ENCODE measurements around the gene POLR3A. TPM values are rescaled to one million over a fixed set of nuclear protein-coding genes. Genes with fewer than 3 reads are reported as not detected.
"Not testable (repeated sequence)": the region's sequence is repeated elsewhere in the genome, so short reads cannot be mapped to it uniquely, and the experiment has no call there.

POLR3A gene
- 27.8 and 28.7 TPM in 2 replicates for total RNA-seq

DNA sequence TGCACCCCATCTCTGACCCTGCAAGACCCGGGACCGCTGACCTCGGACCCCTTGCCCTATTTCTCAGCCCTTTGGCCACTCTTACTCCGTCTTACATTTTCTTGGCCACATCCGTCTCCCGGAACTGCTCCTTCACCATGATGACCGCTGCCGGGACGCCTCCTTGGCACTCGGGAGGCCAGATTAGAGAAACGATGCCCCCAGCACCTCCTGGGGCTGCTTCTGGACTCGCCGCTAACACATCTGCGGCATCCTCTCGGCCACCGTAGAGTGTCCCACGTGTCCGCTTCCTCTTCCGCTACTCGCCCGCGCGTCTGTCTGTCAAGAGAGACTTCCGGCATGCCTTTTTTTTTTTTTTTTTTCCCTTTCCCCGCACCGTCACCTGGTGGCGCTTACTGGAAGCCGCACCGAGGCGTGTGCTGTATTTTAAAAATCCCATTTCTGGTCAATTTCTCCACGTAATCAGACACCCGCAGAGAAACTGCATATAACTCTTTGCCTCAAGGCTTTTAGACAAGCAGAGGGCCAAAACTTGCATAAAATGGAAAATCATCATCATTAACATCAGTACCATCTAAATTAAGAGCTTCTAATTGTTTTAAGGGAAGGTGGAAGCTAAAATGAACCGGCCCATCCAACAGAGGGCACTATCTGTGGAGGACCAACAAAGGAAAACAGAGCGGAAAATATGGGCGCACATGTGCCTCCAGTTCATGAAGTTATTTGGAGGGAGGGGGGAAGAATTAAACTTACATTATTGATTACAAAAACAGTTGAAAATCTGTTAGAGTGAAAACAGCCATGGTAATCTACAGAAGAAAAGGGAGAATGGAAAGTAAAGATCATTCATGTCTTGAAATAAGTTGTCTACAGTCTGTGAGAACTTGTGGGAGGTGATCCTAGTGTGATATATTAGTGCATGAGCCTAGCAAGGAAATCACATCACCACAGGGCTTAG, at the start of gene POLR3A:
POLR3A (minus strand) TSS at position 247 of the 958 bp plus-strand sequence; CDS start at position 139, 108 bp downstream.
- no peaks in the 10 kb centered on the region for H3K9me3 Mint-ChIP-seq

DNA sequence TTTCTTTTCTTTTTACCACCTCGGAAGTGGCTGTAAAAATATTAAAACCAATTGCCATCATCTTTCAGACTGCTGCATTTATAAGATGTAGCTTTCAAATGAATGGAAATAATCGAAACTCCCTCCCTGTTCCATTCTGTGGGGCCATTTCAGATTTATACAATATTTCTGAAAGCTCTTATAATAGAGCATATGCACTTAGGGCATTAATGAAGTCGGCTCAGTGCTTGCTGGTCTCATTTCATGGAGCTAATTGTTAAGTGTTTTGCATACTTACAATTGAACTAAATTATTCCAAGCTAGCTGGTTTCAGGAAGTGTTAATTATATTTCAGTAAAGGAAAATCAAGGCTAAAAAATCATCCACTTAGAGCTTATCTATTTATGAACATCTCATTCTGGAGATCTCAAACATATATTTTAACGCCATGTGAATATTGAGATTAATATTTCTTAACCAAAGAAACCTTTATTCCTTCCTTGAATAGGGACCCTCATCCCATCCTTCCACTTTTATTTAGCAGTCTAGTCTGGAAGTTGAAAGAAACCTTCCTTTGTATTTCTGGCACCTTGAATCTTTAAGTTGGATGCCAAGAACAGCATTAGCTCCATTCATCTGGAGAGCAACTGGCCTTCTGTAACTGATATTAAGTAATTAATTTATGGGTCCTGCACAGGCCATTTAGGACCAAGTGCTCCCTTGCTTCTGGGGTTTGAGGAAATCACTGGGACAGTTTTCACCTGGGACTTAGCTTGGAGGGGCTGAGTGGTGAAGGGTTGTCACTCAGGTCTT, 49.4 kb upstream of the POLR3A start:
- intact Hi-C loops (cut with micrococcal nuclease) = no loop called here
- H3K27me3 Mint-ChIP-seq = no peaks in the 10 kb centered on the region
- H3K9me3 Mint-ChIP-seq = peaks cover 4% of the 10 kb centered on the region
- DNase-seq = no peak
- H3K4me1 Mint-ChIP-seq = no peaks in the 10 kb centered on the region
- no peak overlapping the region for H3K4me3 Mint-ChIP-seq
- no peaks in the 10 kb centered on the region for H3K36me3 Mint-ChIP-seq (ENCODE audit: low read depth)
- H3K27ac Mint-ChIP-seq = no peak overlapping the region

More for the DNA sequence above, at the start of gene POLR3A:
- peaks cover 34% of the 10 kb centered on the region for H3K36me3 Mint-ChIP-seq (ENCODE audit: low read depth)
- peak; percentile 97 for DNase-seq
- H3K4me3 Mint-ChIP-seq = peak within 1 kb of the TSS; percentile 99
- peaks cover 24% of the 10 kb centered on the region for H3K4me1 Mint-ChIP-seq
- intact Hi-C loops (cut with micrococcal nuclease) = loop anchor here (1.0 to 5.0 kb wide), 5 partner anchors 192 to 1318 kb away; partner anchors contain the start of gene PPIF
- H3K27ac Mint-ChIP-seq = peak within 1 kb of the TSS; percentile 95
- H3K27me3 Mint-ChIP-seq = no peaks in the 10 kb centered on the region

DNA sequence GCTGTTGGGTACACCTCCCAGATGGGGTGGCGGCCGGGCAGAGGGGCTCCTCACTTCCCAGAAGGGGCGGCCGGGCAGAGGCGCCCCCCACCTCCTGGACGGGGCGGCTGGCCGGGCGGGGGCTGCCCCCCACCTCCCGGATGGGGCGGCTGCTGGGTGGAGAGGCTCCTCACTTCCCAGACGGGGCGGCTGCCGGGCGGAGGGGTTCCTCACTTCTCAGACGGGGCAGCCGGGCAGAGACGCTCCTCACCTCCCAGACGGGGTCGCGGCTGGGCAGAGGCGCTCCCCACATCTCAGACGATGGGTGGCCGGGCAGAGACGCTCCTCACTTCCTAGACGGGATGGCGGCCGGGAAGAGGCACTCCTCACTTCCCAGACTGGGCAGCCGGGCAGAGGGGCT, 46.5 kb upstream of the POLR3A start:
- DNase-seq; intact Hi-C loops (cut with micrococcal nuclease); H3K4me3 Mint-ChIP-seq; H3K36me3 Mint-ChIP-seq (ENCODE audit: low read depth); H3K4me1 Mint-ChIP-seq; H3K27me3 Mint-ChIP-seq; H3K9me3 Mint-ChIP-seq; H3K27ac Mint-ChIP-seq: not testable (repeated sequence)

DNA sequence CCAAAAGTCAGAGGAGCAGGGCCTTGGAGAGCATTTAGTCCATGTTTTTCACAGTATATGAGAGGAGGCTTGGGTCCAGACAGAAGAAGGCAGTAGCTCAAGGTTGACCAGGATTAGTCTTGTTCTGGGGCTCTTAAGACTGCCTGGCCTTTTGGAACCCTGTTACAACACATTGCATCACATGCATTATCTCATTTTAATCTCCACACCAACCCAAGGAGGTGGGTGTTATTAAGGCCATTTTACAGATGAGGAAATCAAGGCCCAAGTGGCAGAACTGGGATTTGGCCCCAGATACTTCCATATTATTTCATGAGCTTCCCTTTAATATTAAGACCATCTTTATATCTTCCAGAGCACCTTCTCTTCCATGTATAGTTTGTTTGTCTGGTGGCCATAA, 43.2 kb upstream of the POLR3A start:
- Mint-ChIP-seq H3K36me3 (ENCODE audit: low read depth) (no peaks in the 10 kb centered on the region), H3K4me3 (no peak overlapping the region), H3K4me1 (no peaks in the 10 kb centered on the region), H3K27ac (no peak overlapping the region), H3K27me3 (no peaks in the 10 kb centered on the region), H3K9me3 (peaks cover 4% of the 10 kb centered on the region)
- intact Hi-C loops (cut with micrococcal nuclease) = no loop called here
- no peak for DNase-seq

DNA sequence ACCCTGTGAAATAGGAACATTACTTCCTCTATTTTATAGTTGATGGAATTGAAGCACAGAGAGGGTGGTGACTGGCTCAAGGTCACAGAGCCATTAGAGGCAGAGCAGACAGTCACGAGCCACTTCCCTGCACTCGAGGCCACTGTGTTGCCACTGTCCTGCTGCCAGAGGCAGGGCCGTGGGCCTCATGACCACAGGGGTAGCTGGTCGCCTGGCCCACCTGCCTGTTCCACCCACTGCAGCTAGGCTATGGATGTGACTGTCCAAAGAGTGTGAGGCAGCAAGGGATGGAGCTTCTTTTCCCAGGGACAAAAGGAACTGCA, 42.5 kb upstream of the POLR3A start:
- no peaks in the 10 kb centered on the region for H3K36me3 Mint-ChIP-seq (ENCODE audit: low read depth)
- DNase-seq = no peak
- H3K4me3 Mint-ChIP-seq = no peak overlapping the region
- H3K9me3 Mint-ChIP-seq = peaks cover 4% of the 10 kb centered on the region
- H3K4me1 Mint-ChIP-seq = no peaks in the 10 kb centered on the region
- H3K27me3 Mint-ChIP-seq = no peaks in the 10 kb centered on the region
- intact Hi-C loops (cut with micrococcal nuclease) = no loop called here
- H3K27ac Mint-ChIP-seq = no peak overlapping the region

DNA sequence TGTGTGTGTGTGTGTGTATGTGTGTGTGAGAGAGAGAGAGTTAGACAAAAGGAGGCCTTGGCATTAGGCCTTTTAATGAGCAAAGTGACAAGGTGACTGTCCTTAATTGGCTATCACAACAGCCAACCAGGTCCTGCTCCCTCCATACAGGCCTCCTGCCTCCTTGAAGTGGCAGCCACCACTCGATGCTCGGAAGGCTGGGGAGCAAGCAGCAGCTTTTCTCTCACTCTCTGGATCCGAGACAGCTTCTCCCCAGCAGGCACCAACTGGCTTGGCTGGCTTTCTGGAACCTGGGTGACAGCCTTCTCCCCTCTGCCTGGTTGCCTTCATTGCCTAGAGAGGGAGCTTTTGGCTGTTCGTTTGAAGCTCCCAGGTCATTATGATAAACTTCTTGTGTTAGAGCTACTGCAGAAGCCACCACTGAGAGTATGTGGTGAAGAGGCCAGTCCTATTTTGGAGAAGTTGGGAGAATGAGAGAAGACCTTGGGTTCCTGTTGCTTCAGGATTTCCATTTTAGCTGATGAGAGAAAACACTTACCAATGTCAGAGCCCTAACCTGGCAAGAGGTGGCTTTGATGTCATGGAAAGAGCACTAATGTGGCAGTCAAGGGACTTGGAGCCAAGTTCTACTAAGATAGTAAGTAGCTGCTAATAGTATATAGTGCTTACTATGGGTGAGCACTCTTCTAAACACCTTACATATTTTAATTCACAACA, 42.0 kb upstream of the POLR3A start:
- peaks cover 2% of the 10 kb centered on the region for H3K4me1 Mint-ChIP-seq
- no peaks in the 10 kb centered on the region for H3K36me3 Mint-ChIP-seq (ENCODE audit: low read depth)
- intact Hi-C loops (cut with micrococcal nuclease) = no loop called here
- no peaks in the 10 kb centered on the region for H3K27me3 Mint-ChIP-seq
- no peak overlapping the region for H3K27ac Mint-ChIP-seq
- H3K4me3 Mint-ChIP-seq = no peak overlapping the region
- no peak for DNase-seq
- peaks cover 4% of the 10 kb centered on the region for H3K9me3 Mint-ChIP-seq

DNA sequence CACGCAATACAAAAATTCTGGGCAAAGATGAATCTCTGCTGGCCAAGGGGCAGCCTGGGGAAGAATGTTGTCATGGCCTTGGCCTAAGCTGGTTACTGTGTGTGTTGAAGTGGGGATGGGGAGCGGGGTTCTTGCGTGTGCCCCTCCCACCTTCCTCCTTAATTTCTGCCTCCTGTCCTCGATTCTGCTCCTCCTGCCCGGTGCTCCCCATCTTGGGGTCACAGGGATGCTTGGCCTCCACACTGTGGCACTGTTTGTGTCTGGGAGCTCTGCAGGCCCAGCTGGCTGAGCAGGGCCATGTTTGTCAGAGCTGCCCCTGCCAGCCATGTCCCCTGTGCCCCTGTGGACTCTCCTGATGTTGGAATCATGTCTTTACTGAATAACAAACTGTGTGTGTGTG, 41.4 kb upstream of the POLR3A start:
- intact Hi-C loops (cut with micrococcal nuclease) = no loop called here
- Mint-ChIP-seq H3K9me3 (peaks cover 4% of the 10 kb centered on the region), H3K27ac (no peak overlapping the region), H3K36me3 (ENCODE audit: low read depth) (no peaks in the 10 kb centered on the region), H3K4me1 (peaks cover 5% of the 10 kb centered on the region), H3K4me3 (no peak overlapping the region), H3K27me3 (no peaks in the 10 kb centered on the region)
- no peak for DNase-seq

DNA sequence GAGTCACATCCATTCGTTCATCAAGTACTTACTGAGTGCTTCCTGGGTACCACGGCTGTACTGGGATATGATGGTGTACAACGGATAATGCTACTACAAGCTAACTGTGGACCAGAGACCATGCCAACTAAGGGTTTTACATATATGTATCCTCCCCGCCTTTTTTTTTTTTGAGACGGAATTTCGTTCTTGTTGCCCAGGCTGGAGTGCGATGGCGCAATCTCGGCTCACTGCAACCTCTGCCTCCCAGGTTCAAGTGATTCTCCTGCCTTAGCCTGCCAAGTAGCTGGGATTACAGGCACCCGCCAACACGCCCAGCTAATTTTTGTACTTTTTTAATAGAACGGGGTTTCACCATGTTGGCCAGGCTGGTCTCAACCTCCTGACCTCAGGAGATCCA, 40.7 kb upstream of the POLR3A start:
- H3K36me3 Mint-ChIP-seq (ENCODE audit: low read depth); H3K27me3 Mint-ChIP-seq; H3K4me1 Mint-ChIP-seq; H3K9me3 Mint-ChIP-seq; DNase-seq; H3K27ac Mint-ChIP-seq; H3K4me3 Mint-ChIP-seq; intact Hi-C loops (cut with micrococcal nuclease): not testable (repeated sequence)

DNA sequence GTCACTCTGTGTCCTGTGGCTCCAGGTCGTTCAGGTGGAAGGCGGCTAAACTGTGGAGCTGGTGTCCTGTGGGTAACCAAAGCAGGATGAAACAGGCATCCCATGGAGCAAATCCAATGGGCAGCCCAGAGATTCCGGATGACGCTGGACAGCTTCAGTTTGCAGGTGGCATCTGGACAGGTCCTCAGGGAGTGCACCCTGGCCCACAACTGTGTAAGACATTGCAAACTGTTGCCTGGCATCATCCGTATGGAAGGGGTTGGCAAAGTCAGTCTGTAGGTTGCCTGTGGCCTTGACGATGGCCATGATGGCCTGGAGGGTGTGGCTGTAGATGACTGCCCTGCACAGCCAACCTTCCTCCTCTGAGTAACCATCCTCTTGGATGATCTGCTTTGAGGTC, 39.8 kb upstream of the POLR3A start:
- peaks cover 2% of the 10 kb centered on the region for H3K9me3 Mint-ChIP-seq
- no peaks in the 10 kb centered on the region for H3K36me3 Mint-ChIP-seq (ENCODE audit: low read depth)
- no peak for DNase-seq
- no peak overlapping the region for H3K27ac Mint-ChIP-seq
- H3K27me3 Mint-ChIP-seq = no peaks in the 10 kb centered on the region
- H3K4me1 Mint-ChIP-seq = peaks cover 6% of the 10 kb centered on the region
- no peak overlapping the region for H3K4me3 Mint-ChIP-seq
- intact Hi-C loops (cut with micrococcal nuclease) = no loop called here

DNA sequence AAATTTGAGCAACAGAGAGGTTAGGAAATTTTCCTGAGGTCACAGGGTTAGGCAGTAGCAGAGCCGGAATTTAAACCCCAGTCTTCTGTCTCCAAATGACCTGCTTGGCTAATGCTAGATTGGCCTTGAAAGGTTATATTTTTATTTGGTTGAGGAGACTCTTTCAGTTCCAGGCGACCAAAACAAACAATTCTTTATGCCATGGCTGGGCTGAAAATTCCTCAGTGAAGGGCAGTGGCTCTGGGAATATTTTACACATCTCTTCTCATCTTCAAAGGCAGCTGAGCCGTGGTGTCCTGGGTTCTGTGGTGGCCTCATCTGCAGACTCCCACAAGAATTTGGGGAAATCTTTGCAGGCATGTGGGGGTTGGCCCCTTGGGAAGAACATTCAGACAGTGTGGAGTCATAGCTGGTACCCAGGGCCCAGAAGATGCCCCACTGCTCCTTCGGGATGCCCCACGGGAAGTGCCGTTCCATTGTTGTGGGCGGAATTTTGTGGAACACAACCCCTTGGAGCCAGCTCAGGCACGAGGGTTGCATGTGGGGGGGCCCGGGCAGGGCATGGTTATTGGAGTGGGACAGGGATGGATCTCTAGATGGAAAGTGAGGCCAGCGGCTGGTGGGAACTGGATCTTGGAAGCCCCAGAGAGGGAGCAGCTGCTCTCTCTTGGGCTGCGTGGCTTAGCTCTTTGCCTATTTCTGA, 37.6 kb upstream of the POLR3A start:
- no peaks in the 10 kb centered on the region for H3K36me3 Mint-ChIP-seq (ENCODE audit: low read depth)
- H3K4me1 Mint-ChIP-seq = peaks cover 13% of the 10 kb centered on the region
- DNase-seq = no peak
- no peak overlapping the region for H3K27ac Mint-ChIP-seq
- intact Hi-C loops (cut with micrococcal nuclease) = no loop called here
- peaks cover 2% of the 10 kb centered on the region for H3K27me3 Mint-ChIP-seq
- H3K9me3 Mint-ChIP-seq = no peaks in the 10 kb centered on the region
- H3K4me3 Mint-ChIP-seq = no peak overlapping the region

DNA sequence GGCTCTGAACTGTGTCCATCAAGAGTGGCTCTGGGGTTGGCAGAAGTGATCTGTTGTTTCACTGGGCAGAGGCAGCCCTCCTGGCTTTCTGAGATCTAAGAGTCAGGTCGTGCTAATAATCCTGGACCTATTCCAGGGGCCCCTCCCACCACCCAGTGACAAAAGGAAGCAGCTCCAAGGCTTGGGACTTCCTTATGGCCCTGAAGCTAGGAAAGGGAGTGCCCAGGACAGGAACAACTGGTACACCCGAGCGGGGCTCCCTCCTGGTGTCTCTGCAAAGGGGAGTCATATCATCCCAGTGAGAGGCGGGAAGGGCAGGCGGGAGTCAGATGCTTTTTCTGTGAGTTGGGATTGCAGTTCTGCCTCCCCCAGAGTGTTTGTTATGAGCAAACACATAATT, 36.7 kb upstream of the POLR3A start:
- DNase-seq = no peak
- intact Hi-C loops (cut with micrococcal nuclease) = no loop called here
- peaks cover 2% of the 10 kb centered on the region for H3K27me3 Mint-ChIP-seq
- peaks cover 13% of the 10 kb centered on the region for H3K4me1 Mint-ChIP-seq
- H3K9me3 Mint-ChIP-seq = no peaks in the 10 kb centered on the region
- no peak overlapping the region for H3K27ac Mint-ChIP-seq
- H3K4me3 Mint-ChIP-seq = no peak overlapping the region
- no peaks in the 10 kb centered on the region for H3K36me3 Mint-ChIP-seq (ENCODE audit: low read depth)

DNA sequence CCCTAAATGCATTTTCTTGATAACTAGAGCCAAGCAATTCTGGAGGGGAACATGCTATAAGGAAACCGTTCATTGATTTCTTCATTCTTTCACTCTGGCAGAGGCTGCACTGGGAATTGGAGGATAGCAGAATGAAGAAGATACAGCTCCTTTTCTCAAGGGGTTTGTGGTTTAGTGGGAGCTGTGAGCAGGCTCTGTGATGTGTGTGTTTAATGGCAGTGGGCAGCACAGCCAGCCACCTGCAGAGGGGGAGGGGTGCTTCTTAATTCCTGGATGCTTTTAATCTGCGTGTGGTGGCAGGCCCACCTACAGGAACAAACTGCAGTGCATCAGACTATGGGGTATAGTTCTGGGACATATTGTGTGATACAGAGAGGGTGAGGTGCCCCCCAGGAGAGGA, 36.3 kb upstream of the POLR3A start:
- no peak for DNase-seq
- no peaks in the 10 kb centered on the region for H3K36me3 Mint-ChIP-seq (ENCODE audit: low read depth)
- H3K4me3 Mint-ChIP-seq = no peak overlapping the region
- no peak overlapping the region for H3K27ac Mint-ChIP-seq
- H3K4me1 Mint-ChIP-seq = peaks cover 13% of the 10 kb centered on the region
- intact Hi-C loops (cut with micrococcal nuclease) = no loop called here
- peaks cover 2% of the 10 kb centered on the region for H3K27me3 Mint-ChIP-seq
- no peaks in the 10 kb centered on the region for H3K9me3 Mint-ChIP-seq

DNA sequence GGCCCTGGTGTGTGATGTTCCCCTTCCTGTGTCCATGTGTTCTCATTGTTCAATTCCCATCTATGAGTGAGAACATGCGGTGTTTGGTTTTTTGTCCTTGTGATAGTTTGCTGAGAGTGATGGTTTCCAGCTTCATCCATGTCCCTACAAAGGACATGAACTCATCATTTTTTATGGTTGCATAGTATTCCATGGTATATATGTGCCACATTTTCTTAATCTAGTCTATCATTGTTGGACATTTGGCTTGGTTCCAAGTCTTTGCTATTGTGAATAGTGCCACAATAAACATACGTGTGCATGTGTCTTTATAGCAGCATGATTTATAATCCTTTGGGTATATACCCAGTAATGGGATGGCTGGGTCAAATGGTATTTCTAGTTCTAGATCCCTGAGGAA, 35.6 kb upstream of the POLR3A start:
- H3K27ac Mint-ChIP-seq; H3K27me3 Mint-ChIP-seq; H3K4me3 Mint-ChIP-seq; H3K36me3 Mint-ChIP-seq (ENCODE audit: low read depth); DNase-seq; H3K9me3 Mint-ChIP-seq; intact Hi-C loops (cut with micrococcal nuclease): not testable (repeated sequence)
- peaks cover 13% of the 10 kb centered on the region for H3K4me1 Mint-ChIP-seq

Measured in activated CD4-positive, alpha-beta T cell treated with anti-CD3 and anti-CD28 coated beads, Interleukin-2, amount 10 ng/mL, durations not matched to agents 24 days and 14 days (primary cell).